GM10266 (cell line): Measurements from ENCODE around the gene NSUN3.

Experiments
- DNase-seq: peaks from one replicate; pipeline ENCODE4 v3.0.0; 2012; ENCODE audit errors: extremely low spot score
- TF ChIP-seq, protein P1 (sequence below): IDR thresholded peaks from 2 replicates; pipeline ENCODE4 v1.5.1; 2012; ENCODE audit warnings: mild to moderate bottlenecking, low read depth; ENCODE audit not compliant: control insufficient read depth, insufficient read depth; ENCODE audit errors: missing control alignments

Gene NSUN3

DNA sequence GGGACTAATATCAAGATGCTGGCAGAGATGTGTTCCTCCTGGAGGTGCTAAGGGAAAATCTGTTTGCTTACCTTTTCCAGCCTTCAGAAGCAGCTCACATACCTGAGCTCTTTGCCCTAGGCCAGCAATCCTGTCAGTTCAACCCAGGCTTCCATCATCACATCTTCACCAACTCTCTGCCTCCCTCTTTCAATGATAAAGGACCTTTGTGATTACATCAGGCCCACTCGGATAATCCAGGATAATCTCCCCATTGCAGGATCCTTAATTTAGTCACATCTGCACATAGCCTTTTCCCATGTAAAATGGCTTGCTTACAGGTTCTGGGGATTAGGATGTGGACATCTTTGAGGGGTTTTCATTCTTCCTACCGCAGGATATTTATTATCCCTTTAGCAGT lies 58.3 kb downstream of the NSUN3 start:
- TF ChIP-seq, protein P1, sequence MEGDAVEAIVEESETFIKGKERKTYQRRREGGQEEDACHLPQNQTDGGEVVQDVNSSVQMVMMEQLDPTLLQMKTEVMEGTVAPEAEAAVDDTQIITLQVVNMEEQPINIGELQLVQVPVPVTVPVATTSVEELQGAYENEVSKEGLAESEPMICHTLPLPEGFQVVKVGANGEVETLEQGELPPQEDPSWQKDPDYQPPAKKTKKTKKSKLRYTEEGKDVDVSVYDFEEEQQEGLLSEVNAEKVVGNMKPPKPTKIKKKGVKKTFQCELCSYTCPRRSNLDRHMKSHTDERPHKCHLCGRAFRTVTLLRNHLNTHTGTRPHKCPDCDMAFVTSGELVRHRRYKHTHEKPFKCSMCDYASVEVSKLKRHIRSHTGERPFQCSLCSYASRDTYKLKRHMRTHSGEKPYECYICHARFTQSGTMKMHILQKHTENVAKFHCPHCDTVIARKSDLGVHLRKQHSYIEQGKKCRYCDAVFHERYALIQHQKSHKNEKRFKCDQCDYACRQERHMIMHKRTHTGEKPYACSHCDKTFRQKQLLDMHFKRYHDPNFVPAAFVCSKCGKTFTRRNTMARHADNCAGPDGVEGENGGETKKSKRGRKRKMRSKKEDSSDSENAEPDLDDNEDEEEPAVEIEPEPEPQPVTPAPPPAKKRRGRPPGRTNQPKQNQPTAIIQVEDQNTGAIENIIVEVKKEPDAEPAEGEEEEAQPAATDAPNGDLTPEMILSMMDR: no peak
- no peak for DNase-seq

DNA sequence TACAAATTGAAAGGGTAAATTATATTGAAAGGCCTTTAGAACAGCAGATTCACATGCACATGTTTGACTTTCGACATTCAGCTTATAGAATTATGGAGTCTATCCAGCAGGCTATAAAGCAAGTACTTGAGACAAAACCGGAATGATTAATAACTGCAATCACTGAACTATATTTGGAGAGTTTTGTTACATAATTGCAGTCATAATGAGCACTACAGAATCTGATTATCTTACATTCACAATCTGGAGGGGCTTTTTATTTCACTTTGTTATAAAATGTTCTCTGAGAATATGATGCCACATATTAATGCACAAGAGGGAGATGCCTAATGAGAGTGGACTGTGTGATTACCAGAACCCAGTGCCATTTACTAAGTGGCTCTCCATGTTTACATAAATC lies 64.3 kb downstream of the NSUN3 start:
- no peak for DNase-seq
- TF ChIP-seq, protein P1: no peak

DNA sequence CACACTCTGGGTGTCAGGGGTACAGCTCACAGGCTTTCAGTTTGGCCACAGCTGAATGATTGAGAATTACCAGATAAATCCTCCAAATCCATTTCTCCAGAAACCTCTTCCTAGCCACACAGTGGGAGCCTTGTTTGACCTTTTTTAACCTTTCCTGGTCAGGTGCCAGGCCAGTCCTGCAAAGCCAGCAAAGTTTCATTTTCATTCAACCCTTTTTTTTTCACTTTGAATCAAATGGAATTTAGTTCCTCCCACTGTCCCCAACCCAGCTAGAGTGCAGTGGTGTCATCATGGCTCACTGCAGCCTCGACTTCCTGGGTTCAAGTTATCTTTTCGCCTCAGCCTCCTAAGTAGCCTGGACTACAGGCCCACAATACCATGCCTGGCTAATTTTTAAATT lies 67.8 kb downstream of the NSUN3 start:
- TF ChIP-seq, protein P1: no peak

DNA sequence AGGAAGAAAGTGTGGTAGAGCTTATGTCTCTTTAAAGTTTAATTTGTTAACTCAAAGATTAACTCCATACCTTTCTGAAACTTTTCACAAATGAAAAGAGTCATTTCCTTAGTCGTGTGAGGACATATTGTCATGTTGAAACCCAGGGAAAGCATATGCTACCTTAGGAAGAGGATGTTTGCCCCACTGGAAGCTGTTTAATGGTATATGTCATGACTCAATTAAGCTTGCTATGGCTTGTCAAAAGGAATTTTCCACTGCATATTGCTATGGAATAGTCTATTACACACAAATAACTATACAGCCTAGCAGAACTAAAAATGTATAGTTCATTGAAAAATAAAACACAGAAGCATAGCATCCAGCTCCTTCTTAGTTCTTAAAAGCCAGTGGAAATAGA lies 69.9 kb downstream of the NSUN3 start:
- TF ChIP-seq, protein P1: no peak
- DNase-seq: no peak

More for the DNA sequence above, 67.8 kb downstream of the NSUN3 start:
- DNase-seq: no peak

DNA sequence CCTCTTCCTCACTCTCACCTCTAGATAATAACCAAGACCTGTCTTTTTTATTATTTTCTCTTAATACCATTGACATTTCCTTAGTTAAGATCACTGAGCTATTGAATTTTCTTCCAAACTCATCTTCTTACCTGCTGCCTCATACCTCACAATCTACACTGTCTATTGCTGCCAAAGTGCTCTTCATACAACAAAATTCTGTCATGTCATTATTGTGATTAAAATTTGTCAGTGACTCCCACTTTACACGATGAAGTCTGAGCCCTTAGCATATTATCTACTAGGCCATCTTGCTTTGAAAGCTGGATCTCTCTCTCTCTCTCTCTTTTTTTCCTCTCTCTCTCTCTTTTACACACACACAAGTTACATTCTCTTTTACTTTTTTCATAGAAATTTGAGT lies 73.3 kb downstream of the NSUN3 start:
- TF ChIP-seq, protein P1: no peak

DNA sequence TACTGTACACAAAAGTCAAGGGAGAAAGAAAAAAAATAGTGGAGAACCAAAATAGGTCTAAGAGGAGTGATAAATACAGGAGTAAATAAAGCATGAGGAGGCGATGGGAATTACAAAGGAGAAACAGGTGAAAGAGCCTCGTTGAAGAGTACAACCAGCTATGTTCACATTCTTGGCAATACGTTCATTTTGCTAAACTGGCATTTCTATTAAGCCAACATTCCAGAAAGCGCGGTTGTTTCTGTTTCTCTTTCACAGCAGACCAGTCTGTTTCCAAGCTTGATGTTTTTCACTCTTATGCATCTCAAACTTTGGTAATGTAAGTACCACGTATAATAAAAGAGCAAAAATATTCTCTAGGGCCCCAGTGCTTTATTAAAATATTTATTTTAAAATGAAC lies 74.5 kb downstream of the NSUN3 start:
- TF ChIP-seq, protein P1: no peak
- DNase-seq: no peak

More for the DNA sequence above, 73.3 kb downstream of the NSUN3 start:
- DNase-seq: no peak

DNA sequence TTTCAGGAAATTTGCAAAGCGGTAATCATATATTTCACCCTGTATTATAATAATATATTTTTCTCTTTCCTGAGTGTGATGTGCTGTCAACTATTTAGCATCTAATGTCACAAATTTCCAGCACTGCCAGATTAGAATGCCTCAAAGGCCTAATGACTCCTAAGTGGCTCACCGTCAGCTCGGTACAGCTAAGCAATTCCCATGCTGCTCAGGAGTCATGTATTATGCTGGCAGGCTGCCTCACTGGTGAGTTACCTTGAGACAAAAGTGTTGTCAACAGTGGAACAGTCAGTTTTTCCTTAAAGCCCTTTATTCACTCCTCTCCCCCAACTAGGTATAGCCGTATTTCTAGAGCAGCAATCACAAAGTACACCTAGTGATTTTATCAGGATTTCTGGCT lies 83.6 kb downstream of the NSUN3 start:
- DNase-seq: no peak
- TF ChIP-seq, protein P1: no peak
